Effector memory CD8-positive, alpha-beta T cell (primary cell): ENCODE results near the gene DLX2.
"Not testable (repeated sequence)": the region's sequence is repeated elsewhere in the genome, so short reads cannot be mapped to it uniquely, and the experiment has no call there.

Experiments used
- ATAC-seq: fragments of 150-1000 bp; cut with Tn5 transposase; replicated peaks from 2 replicates; pipeline ENCODE4 v1.10.0; 2021; ENCODE audit warnings: mild to moderate bottlenecking, moderate library complexity
- DNase-seq, 3 experiments: peaks; one replicate each; pipeline ENCODE4 v3.0.0; 2021
- H3K27ac Mint-ChIP-seq, 2 donors: one replicate each; pipeline ENCODE4 v1.8.0; 2022; ENCODE audit warnings: mild to moderate bottlenecking in 2 of 2, mixed read lengths in 2 of 2, moderate library complexity in 2 of 2
- H3K27me3 Mint-ChIP-seq, 2 donors: one replicate each; pipeline ENCODE4 v1.8.0; 2022; ENCODE audit warnings: mixed read lengths in 2 of 2
- H3K36me3 Mint-ChIP-seq: one replicate; pipeline ENCODE4 v1.8.0; 2022; ENCODE audit warnings: mild to moderate bottlenecking, moderate library complexity, mixed read lengths; ENCODE audit not compliant: insufficient read depth
- H3K4me1 Mint-ChIP-seq, 2 donors: one replicate each; pipeline ENCODE4 v1.8.0; 2022; ENCODE audit warnings: low read depth in 2 of 2, mixed read lengths in 2 of 2
- H3K4me3 Mint-ChIP-seq, 2 donors: one replicate each; pipeline ENCODE4 v1.8.0; 2022; ENCODE audit warnings: mild to moderate bottlenecking in 2 of 2, mixed read lengths in 2 of 2, moderate library complexity in 2 of 2
- H3K9me3 Mint-ChIP-seq, 2 donors: one replicate each; pipeline ENCODE4 v1.8.0; 2022; ENCODE audit warnings: mixed read lengths in 2 of 2

Gene DLX2

GRCh38 chr2:172079838-172080640 lies 22.7 kb downstream of the DLX2 start:
- peaks cover 20 to 21% of the 10 kb centered on the region in 2 donors for H3K4me1 Mint-ChIP-seq
- DNase-seq: no peak
- H3K9me3 Mint-ChIP-seq: no peaks in the 10 kb centered on the region
- H3K27me3 Mint-ChIP-seq: peaks cover 81 to 82% of the 10 kb centered on the region in 2 donors
- ATAC-seq: no peak
- H3K4me3 Mint-ChIP-seq: no peak overlapping the region
- peak overlapping the region in 1 of 2 donors; percentile 27 for H3K27ac Mint-ChIP-seq
- H3K36me3 Mint-ChIP-seq: peaks cover 38% of the 10 kb centered on the region

GRCh38 chr2:172079416-172079815 lies 23.3 kb downstream of the DLX2 start:
- no peaks in the 10 kb centered on the region for H3K9me3 Mint-ChIP-seq
- H3K36me3 Mint-ChIP-seq: peaks cover 32% of the 10 kb centered on the region
- ATAC-seq (no peak), DNase-seq (no peak)
- peaks cover 75 to 77% of the 10 kb centered on the region in 2 donors for H3K27me3 Mint-ChIP-seq
- peaks cover 14 to 15% of the 10 kb centered on the region in 2 donors for H3K4me1 Mint-ChIP-seq
- no peak overlapping the region for H3K27ac Mint-ChIP-seq
- H3K4me3 Mint-ChIP-seq: no peak overlapping the region

- H3K27me3 Mint-ChIP-seq: peaks cover 26 to 41% of the 10 kb centered on the region in 2 donors
- no peak for ATAC-seq
Measured at GRCh38 chr2:172074254-172074653, 28.4 kb downstream of the DLX2 start.

GRCh38 chr2:172073518-172073917 lies 29.2 kb downstream of the DLX2 start:
- H3K4me3 Mint-ChIP-seq: no peak overlapping the region
- peaks cover 18 to 35% of the 10 kb centered on the region in 2 donors for H3K27me3 Mint-ChIP-seq
- H3K27ac Mint-ChIP-seq: no peak overlapping the region
- no peak for ATAC-seq
- no peaks in the 10 kb centered on the region for H3K36me3 Mint-ChIP-seq
- H3K4me1 Mint-ChIP-seq: no peaks in the 10 kb centered on the region
- no peak for DNase-seq
- H3K9me3 Mint-ChIP-seq: no peaks in the 10 kb centered on the region

More at GRCh38 chr2:172074254-172074653, 28.4 kb downstream of the DLX2 start:
- no peak for DNase-seq
- no peak overlapping the region for H3K27ac Mint-ChIP-seq
- no peaks in the 10 kb centered on the region for H3K36me3 Mint-ChIP-seq
- H3K4me1 Mint-ChIP-seq: no peaks in the 10 kb centered on the region
- no peaks in the 10 kb centered on the region for H3K9me3 Mint-ChIP-seq
- H3K4me3 Mint-ChIP-seq: no peak overlapping the region

- Mint-ChIP-seq H3K4me1 (no peaks in the 10 kb centered on the region), H3K36me3 (no peaks in the 10 kb centered on the region), H3K27me3 (peaks cover 10 to 30% of the 10 kb centered on the region in 2 donors), H3K9me3 (no peaks in the 10 kb centered on the region), H3K4me3 (no peak overlapping the region), H3K27ac (no peak overlapping the region)
- ATAC-seq: no peak
- no peak for DNase-seq
Measured at GRCh38 chr2:172072706-172073105, 30.0 kb downstream of the DLX2 start.

- no peaks in the 10 kb centered on the region for H3K36me3 Mint-ChIP-seq
- ATAC-seq: no peak
- no peaks in the 10 kb centered on the region for H3K9me3 Mint-ChIP-seq
- no peak overlapping the region for H3K4me3 Mint-ChIP-seq
- H3K27ac Mint-ChIP-seq: no peak overlapping the region
- H3K27me3 Mint-ChIP-seq: peaks cover 10 to 30% of the 10 kb centered on the region in 2 donors
- no peak for DNase-seq
- H3K4me1 Mint-ChIP-seq: no peaks in the 10 kb centered on the region
Measured at GRCh38 chr2:172072303-172072702, 30.4 kb downstream of the DLX2 start.

- H3K4me1 Mint-ChIP-seq: no peaks in the 10 kb centered on the region
- H3K9me3 Mint-ChIP-seq: no peaks in the 10 kb centered on the region
- H3K27me3 Mint-ChIP-seq: peaks cover 10 to 19% of the 10 kb centered on the region in 2 donors
- H3K36me3 Mint-ChIP-seq: no peaks in the 10 kb centered on the region
- H3K4me3 Mint-ChIP-seq: no peak overlapping the region
- no peak for DNase-seq
- ATAC-seq: no peak
- no peak overlapping the region for H3K27ac Mint-ChIP-seq
Measured at GRCh38 chr2:172070936-172071335, 31.8 kb downstream of the DLX2 start.

- not testable (repeated sequence) for H3K4me1 Mint-ChIP-seq, DNase-seq, ATAC-seq, H3K36me3 Mint-ChIP-seq, H3K27me3 Mint-ChIP-seq, H3K9me3 Mint-ChIP-seq, H3K27ac Mint-ChIP-seq, H3K4me3 Mint-ChIP-seq
Measured at GRCh38 chr2:172067905-172068304, 34.8 kb downstream of the DLX2 start.

GRCh38 chr2:172066394-172066886 lies 36.3 kb downstream of the DLX2 start:
- DNase-seq (no peak), ATAC-seq (no peak)
- H3K4me1 Mint-ChIP-seq: no peaks in the 10 kb centered on the region
- H3K27ac Mint-ChIP-seq: no peak overlapping the region
- H3K27me3 Mint-ChIP-seq: no peaks in the 10 kb centered on the region
- H3K4me3 Mint-ChIP-seq: no peak overlapping the region
- no peaks in the 10 kb centered on the region for H3K36me3 Mint-ChIP-seq
- no peaks in the 10 kb centered on the region for H3K9me3 Mint-ChIP-seq

- no peaks in the 10 kb centered on the region for H3K4me1 Mint-ChIP-seq
- DNase-seq: no peak
- no peak overlapping the region for H3K27ac Mint-ChIP-seq
- no peaks in the 10 kb centered on the region for H3K36me3 Mint-ChIP-seq
- no peaks in the 10 kb centered on the region for H3K27me3 Mint-ChIP-seq
- no peak overlapping the region for H3K4me3 Mint-ChIP-seq
- no peak for ATAC-seq
- no peaks in the 10 kb centered on the region for H3K9me3 Mint-ChIP-seq
Measured at GRCh38 chr2:172065111-172065510, 37.6 kb downstream of the DLX2 start.

GRCh38 chr2:172063446-172063845 lies 39.3 kb downstream of the DLX2 start:
- Mint-ChIP-seq H3K27ac (no peak overlapping the region), H3K4me3 (no peak overlapping the region), H3K9me3 (no peaks in the 10 kb centered on the region), H3K36me3 (no peaks in the 10 kb centered on the region), H3K27me3 (no peaks in the 10 kb centered on the region), H3K4me1 (no peaks in the 10 kb centered on the region)
- ATAC-seq: no peak
- no peak for DNase-seq

GRCh38 chr2:172062402-172063004 lies 40.2 kb downstream of the DLX2 start:
- H3K27ac Mint-ChIP-seq: no peak overlapping the region

GRCh38 chr2:172060118-172060517 lies 42.6 kb downstream of the DLX2 start:
- not testable (repeated sequence) for DNase-seq, H3K9me3 Mint-ChIP-seq, H3K4me3 Mint-ChIP-seq, H3K27ac Mint-ChIP-seq, H3K27me3 Mint-ChIP-seq, H3K4me1 Mint-ChIP-seq, ATAC-seq, H3K36me3 Mint-ChIP-seq

More at GRCh38 chr2:172062402-172063004, 40.2 kb downstream of the DLX2 start:
- ATAC-seq: no peak
- no peaks in the 10 kb centered on the region for H3K36me3 Mint-ChIP-seq
- no peak overlapping the region for H3K4me3 Mint-ChIP-seq
- no peaks in the 10 kb centered on the region for H3K4me1 Mint-ChIP-seq
- H3K27me3 Mint-ChIP-seq: no peaks in the 10 kb centered on the region
- DNase-seq: no peak
- H3K9me3 Mint-ChIP-seq: no peaks in the 10 kb centered on the region

- Mint-ChIP-seq H3K27ac (no peak overlapping the region), H3K36me3 (no peaks in the 10 kb centered on the region), H3K9me3 (no peaks in the 10 kb centered on the region), H3K4me3 (no peak overlapping the region), H3K27me3 (no peaks in the 10 kb centered on the region), H3K4me1 (no peaks in the 10 kb centered on the region)
- no peak for ATAC-seq
- DNase-seq: no peak
Measured at GRCh38 chr2:172058660-172059059, 44.0 kb downstream of the DLX2 start.
